Left ventricle myocardium inferior (tissue), 1 donor: ENCODE results near the gene ZFHX3. TPM values are rescaled to one million over a fixed set of nuclear protein-coding genes. Genes with fewer than 3 reads are reported as not detected.

Source experiments
- DNase-seq: peaks from one replicate; pipeline ENCODE4 v3.0.0-alpha.2; 2020
- H3K27ac ChIP-seq: fragments of 200-600 bp; replicated peaks from 2 replicates; pipeline ENCODE4 v1.8.0; 2021
- H3K27me3 ChIP-seq: fragments of 200-600 bp; 2 replicates; pipeline ENCODE4 v1.8.0; 2021; ENCODE audit warnings: low read depth
- H3K36me3 ChIP-seq: fragments of 200-600 bp; 2 replicates; pipeline ENCODE4 v1.8.0; 2021
- H3K4me1 ChIP-seq: fragments of 200-600 bp; 2 replicates; pipeline ENCODE4 v1.8.0; 2021
- H3K4me3 ChIP-seq: fragments of 200-600 bp; 2 replicates; pipeline ENCODE4 v1.8.0; 2021; ENCODE audit warnings: mild to moderate bottlenecking, moderate library complexity
- H3K9me3 ChIP-seq: fragments of 200-600 bp; replicated peaks from 2 replicates; pipeline ENCODE4 v1.8.0; 2021
- CTCF ChIP-seq: fragments of 200-600 bp; IDR thresholded peaks from 2 replicates; pipeline ENCODE4 v1.8.0; 2021; ENCODE audit warnings: antibody characterized with exemption, mild to moderate bottlenecking, borderline replicate concordance
- intact Hi-C: fragments of 100-400 bp; cut with micrococcal nuclease; formaldehyde crosslinking; loops from one replicate; pipeline ENCODE4 v1.11.0; 2022
- total RNA-seq: library from RNA; stranded (reverse); fragmentation: NEBNext Ultra II Directional; extraction: Animal tissue kit (Norgen Biotek cat#: 25700); gene quantifications from one replicate; pipeline ENCODE4 v1.2.1, GENCODE V29; 2021
- donor health status: DM: no; HTN: yes; CAD: no; lungs with severe emphysema.

ZFHX3 gene
- total RNA-seq, 1 donor from 2014 or later: 9.6 TPM

- Histone ChIP-seq H3K27me3 (no peaks in the 10 kb centered on the region), H3K4me1 (no peaks in the 10 kb centered on the region), H3K4me3 (no peak overlapping the region), H3K27ac (no peak overlapping the region), H3K36me3 (no peaks in the 10 kb centered on the region), H3K9me3 (no peaks in the 10 kb centered on the region)
- DNase-seq: no peak
- no peak for TF ChIP-seq CTCF
- intact Hi-C loops: no loop called here
Measured at GRCh38 chr16:72744076-72744793, 303.7 kb downstream of the ZFHX3 start.

DNA sequence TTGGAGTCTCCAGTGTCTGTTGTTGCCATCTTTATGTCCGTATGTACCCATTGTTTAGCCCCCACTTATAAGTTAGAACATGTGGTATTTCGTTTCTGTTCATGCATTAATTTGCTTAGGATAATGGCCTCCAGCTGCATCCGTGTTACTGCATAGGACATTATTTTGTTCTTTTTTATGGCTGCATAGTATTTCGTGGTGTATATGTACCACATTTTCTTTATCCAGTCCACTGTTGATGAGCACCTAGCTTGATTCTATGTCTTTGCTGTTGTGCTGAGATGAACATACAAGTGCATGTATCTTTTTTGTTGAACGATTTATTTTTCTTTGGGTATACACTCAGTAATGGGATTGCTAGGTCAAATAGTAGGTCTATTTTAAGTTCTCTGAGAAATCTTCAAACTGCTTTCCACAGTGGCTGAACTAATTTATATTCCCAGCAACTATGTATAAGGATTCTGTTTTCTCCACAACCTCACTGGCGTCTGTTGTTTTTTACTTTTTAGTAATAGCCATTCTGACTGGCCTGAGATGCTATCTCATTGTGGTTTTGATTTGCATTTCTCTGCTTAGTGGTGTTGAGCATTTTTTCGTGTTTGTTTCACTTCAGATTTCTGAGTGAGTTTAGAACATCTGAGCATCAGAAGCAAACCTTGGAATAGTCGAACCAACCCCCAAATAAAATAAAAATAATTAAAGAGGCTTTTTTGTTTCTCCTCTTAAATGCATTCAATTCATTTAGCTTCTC lies 304.7 kb downstream of the ZFHX3 start:
- H3K9me3 ChIP-seq: no peaks in the 10 kb centered on the region

DNA sequence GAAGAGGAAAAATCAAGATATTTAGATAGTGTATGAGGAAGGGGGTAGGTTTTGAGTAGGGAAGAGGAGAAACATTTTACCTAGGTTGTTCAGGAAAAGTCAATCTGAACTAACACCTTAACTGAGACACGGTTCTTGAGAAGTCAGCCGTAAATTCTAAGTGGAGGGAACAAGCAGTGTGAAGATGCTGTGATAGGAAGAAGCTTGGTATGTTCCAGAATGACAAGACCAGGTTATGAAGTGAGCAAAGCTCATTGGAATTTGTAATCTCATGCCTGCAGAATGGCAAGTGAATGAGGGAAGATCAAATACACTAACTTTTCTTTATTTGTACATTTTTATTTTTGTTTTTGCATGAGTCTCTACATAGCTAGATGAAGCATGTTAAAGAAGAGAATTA lies 307.6 kb downstream of the ZFHX3 start:
- peaks cover under 1% of the 10 kb centered on the region for H3K9me3 ChIP-seq
- no peaks in the 10 kb centered on the region for H3K36me3 ChIP-seq
- no peak for DNase-seq
- H3K4me3 ChIP-seq: no peak overlapping the region
- intact Hi-C loops: no loop called here
- no peak overlapping the region for H3K27ac ChIP-seq
- TF ChIP-seq CTCF: no peak
- no peaks in the 10 kb centered on the region for H3K27me3 ChIP-seq
- no peaks in the 10 kb centered on the region for H3K4me1 ChIP-seq

More for the DNA sequence above, 304.7 kb downstream of the ZFHX3 start:
- Histone ChIP-seq H3K27me3 (no peaks in the 10 kb centered on the region), H3K4me3 (no peak overlapping the region), H3K4me1 (no peaks in the 10 kb centered on the region), H3K36me3 (no peaks in the 10 kb centered on the region), H3K27ac (no peak overlapping the region)
- intact Hi-C loops: no loop called here
- no peak for TF ChIP-seq CTCF
- no peak for DNase-seq

GRCh38 chr16:72739577-72739976 lies 308.4 kb downstream of the ZFHX3 start:
- Histone ChIP-seq H3K4me1 (no peaks in the 10 kb centered on the region), H3K36me3 (no peaks in the 10 kb centered on the region), H3K9me3 (peaks cover 8% of the 10 kb centered on the region), H3K27me3 (no peaks in the 10 kb centered on the region), H3K27ac (no peak overlapping the region), H3K4me3 (no peak overlapping the region)
- TF ChIP-seq CTCF: no peak
- no peak for DNase-seq
- intact Hi-C loops: no loop called here

DNA sequence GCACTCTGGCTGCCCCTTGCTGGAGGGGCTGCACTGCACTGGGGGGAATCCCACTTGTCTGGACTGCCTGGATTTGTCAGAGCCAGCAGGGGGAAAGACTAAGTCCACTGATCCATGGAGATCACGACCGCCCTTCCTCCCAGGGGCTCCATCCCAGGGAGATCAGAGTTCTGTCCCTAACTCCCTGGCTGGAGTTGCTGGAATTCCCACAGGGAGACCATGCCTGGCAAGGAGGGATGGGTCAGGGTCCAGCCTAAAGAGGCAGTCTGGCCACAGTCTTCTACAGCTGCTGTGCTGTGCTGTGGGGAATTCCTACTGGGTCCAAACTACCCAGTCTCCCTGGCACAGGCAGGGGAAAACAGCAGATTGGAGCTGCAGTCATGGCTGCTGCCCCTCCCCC lies 311.9 kb downstream of the ZFHX3 start:
- H3K36me3 ChIP-seq: no peaks in the 10 kb centered on the region
- intact Hi-C loops: no loop called here
- DNase-seq: no peak
- H3K4me3 ChIP-seq: no peak overlapping the region
- H3K9me3 ChIP-seq: peaks cover 36% of the 10 kb centered on the region
- no peak for TF ChIP-seq CTCF
- no peaks in the 10 kb centered on the region for H3K4me1 ChIP-seq
- no peaks in the 10 kb centered on the region for H3K27me3 ChIP-seq
- no peak overlapping the region for H3K27ac ChIP-seq
